Hepatic stellate cell (primary cell): ENCODE data around the gene FGG.
"Not testable (repeated sequence)": the region's sequence is repeated elsewhere in the genome, so short reads cannot be mapped to it uniquely, and the experiment has no call there.

Experiments used
- DNase-seq: peaks from one replicate; pipeline ENCODE4 v3.0.0; 2011; ENCODE audit warnings: low spot score

Gene FGG

GRCh38 chr4:154611833-154612232, 623 bp downstream of the FGG start:
- no peak for DNase-seq

GRCh38 chr4:154610582-154610981, 1.9 kb downstream of the FGG start:
- DNase-seq = no peak

GRCh38 chr4:154609532-154609931, 2.9 kb downstream of the FGG start:
- no peak for DNase-seq

- no peak for DNase-seq
Measured at GRCh38 chr4:154608361-154609252, 3.8 kb downstream of the FGG start.

- DNase-seq = no peak
Measured at GRCh38 chr4:154606728-154607723, 5.4 kb downstream of the FGG start.

- no peak for DNase-seq
Measured at GRCh38 chr4:154604696-154605200, 7.7 kb downstream of the FGG start.

GRCh38 chr4:154603033-154603943, 9.2 kb downstream of the FGG start:
- DNase-seq = no peak

- DNase-seq = no peak
Measured at GRCh38 chr4:154602404-154603020, 9.9 kb downstream of the FGG start.

- DNase-seq = no peak
Measured at GRCh38 chr4:154597798-154598774, 14.4 kb downstream of the FGG start.

GRCh38 chr4:154597281-154597680, 15.2 kb downstream of the FGG start:
- DNase-seq = not testable (repeated sequence)

GRCh38 chr4:154595807-154596206, 16.6 kb downstream of the FGG start:
- DNase-seq = no peak

GRCh38 chr4:154594343-154594742, 18.1 kb downstream of the FGG start:
- DNase-seq = not testable (repeated sequence)

- DNase-seq = no peak
Measured at GRCh38 chr4:154593868-154594267, 18.6 kb downstream of the FGG start.

- DNase-seq = no peak
Measured at GRCh38 chr4:154591890-154592289, 20.6 kb downstream of the FGG start.

GRCh38 chr4:154590329-154591006, 22.0 kb downstream of the FGG start, which contains the start of gene FGA:
FGA (minus strand) TSS chr4:154590742; CDS start chr4:154590687, 55 bp downstream.
- DNase-seq = no peak

- DNase-seq = no peak
Measured at GRCh38 chr4:154589296-154590197, 22.9 kb downstream of the FGG start.

GRCh38 chr4:154588198-154588597, 24.3 kb downstream of the FGG start:
- no peak for DNase-seq
